Measurements from ENCODE around the gene BCO1.

- TF ChIP-seq POLR2A (IDR thresholded peaks at IDR 0.05) = no peak
- TF ChIP-seq CTCF (IDR thresholded peaks at IDR 0.05) = no peak
- TF ChIP-seq EP300 (IDR thresholded peaks at IDR 0.05) = no peak
- TF ChIP-seq POLR2AphosphoS5 (IDR thresholded peaks at IDR 0.05) = no peak
Measured at GRCh38 chr16:81216114-81216513, 22.4 kb upstream of the BCO1 start.
